Middle frontal gyrus (tissue), 1 donor: Measurements from ENCODE around the gene IER3IP1.
A peak's percentile ranks its signal among the peaks of the same experiment; 100 is the strongest.
"Not testable (repeated sequence)": the region's sequence is repeated elsewhere in the genome, so short reads cannot be mapped to it uniquely, and the experiment has no call there.

Source experiments
- DNase-seq: peaks from one replicate; pipeline ENCODE4 v3.0.0-alpha.2; 2015; ENCODE audit warnings: low spot score; ENCODE audit errors: extremely low spot score

The IER3IP1 gene

DNA sequence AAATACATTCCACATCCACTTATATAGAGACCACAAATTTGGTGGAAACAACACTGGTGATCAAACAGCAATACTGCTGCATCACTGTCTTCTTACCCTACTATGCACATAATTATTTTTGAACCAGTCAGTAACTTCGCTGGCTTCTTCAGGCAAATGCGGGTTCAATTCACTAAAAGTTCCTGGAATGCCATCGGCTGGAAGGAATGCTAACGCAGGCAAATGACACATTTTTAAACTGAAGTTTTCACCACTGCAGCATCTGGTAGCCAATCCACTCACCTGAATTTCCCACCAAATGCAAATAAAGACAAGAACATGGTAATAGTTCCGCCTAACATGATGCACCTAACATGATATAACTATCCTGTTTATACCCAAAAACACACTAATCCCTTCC is 15.9 kb downstream of the IER3IP1 start:
- DNase-seq, result no peak

DNA sequence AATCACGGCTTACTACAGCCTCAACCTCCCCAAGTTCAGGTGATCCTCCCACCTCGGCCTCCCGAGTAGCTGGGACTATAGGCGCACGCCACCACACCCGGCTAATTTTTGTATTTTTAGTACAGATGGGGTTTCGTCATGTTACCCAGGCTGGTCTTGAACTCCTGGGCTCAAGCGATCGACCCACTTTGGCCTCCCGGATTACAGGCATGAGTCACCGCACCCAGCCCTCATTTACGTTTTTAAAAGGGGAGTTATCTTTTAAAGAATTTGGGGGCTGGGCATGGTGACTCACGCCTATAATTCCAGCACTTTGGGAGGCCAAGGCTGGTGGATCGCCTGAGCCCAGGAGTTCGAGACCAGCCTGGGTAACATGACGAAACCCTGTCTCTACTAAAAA is 17.8 kb downstream of the IER3IP1 start:
- DNase-seq, result not testable (repeated sequence)

DNA sequence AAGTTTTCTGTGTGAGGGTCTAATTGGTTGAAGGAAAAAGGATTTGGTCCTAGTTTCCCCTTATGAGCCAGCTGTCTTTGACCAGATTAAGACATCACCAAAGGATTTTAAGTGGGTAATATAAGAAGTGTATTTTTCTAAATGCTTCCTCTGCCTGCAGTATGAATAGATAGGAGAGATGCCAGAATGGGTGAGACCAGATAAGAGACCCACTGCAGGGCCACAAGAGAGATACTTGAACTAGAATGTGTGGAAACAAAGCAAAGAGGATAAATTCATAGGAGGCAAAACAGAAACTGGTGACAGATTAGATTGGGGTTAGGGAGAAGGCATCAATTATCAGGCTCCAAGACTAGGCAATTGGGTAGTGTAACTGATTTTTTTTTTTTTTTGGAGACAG is 24.7 kb downstream of the IER3IP1 start:
- DNase-seq, result no peak

DNA sequence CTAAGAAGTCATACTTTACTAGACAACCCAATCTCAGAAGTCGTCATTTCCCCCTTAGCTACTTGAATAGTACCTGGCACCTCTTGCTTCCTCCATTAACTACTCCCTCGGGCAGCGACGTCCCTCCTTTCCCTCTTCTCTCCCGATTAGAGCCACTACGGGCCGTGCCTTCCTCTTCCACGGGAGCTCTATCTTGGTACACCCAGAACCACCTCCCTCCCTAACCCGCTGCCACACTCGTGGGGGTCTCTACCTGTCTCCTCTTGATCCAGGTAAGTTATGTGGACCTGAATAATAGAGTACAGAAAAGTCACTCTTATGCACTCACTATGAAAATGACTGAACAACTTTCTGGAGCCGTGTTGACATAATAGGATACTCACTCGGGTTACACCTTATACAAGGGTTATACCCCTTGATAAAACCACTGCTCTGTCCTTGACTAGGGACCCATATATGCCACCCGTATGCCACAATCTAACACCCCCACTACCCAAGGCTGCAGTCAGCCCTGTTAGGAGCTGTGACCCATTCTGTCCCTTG is 25.3 kb downstream of the IER3IP1 start:
- DNase-seq, result no peak

DNA sequence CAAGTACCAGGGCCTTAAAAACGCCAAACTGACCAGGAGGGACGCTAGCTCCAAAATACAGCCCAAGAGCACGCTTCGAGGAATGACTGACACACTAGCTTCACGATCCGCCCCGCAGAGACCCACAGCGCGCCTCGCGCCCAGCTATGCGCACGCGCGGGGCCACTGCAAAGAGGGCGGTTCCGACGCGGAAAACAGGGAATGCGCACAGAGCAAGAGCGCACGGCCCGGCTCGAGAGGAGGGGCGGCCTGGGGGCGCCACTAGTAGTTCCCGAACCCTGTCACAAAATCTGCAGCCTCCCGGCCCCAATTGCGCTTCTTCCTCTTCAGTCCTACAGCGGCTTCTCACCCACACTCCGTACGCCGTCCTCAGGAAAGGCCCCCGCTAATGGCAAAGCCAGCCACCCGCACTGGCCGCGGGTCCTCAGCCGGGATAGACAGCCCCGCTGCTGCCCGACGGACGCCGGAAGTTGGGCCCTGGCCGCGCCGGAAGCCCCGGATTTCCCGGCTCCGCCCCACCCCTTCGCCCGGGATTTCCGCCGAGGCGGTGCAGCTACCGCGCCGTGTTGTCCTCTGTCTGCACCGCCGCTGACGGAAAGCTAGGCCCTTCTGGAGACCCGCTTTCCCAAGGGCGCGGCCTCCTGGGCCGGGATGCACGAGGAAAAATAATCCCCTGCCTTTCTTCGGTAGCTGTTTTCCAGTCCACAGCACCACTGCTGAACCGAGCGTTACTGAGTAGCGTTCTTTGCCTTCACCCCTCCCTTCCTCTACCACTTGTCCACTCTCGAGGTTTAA is 25.9 kb downstream of the IER3IP1 start, which contains the start of gene HDHD2:
HDHD2 (minus strand) TSS at position 472 of the 795 bp plus-strand sequence. CDS start 14,061 bp downstream, outside the sequence.
- peak; percentile 77 for DNase-seq

- DNase-seq, result no peak
Observed at GRCh38 chr18:47149457-47150028, 26.6 kb downstream of the IER3IP1 start.

- DNase-seq, result no peak
Observed at GRCh38 chr18:47146206-47146605, 30.0 kb downstream of the IER3IP1 start.

- no peak for DNase-seq
Observed at GRCh38 chr18:47143899-47144485, 32.2 kb downstream of the IER3IP1 start.

DNA sequence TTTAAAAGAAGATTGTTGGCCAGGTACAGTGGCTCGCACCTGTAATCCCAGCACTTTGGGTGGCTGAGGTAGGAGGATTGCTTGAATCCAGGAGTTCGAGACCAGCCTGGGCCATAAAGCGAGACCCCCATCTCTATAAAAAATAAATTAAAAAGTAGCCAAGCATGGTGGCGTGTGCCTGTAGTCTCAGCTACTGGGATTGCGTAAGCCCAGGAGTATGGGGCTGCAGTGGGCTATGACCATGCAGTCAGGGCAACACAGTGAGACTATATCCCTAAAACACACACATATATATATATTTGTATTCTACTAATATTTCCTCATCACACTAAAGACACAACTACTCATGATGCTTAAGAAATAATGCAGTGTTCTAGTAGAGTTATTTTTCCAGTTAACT is 33.0 kb downstream of the IER3IP1 start:
- DNase-seq, result no peak

DNA sequence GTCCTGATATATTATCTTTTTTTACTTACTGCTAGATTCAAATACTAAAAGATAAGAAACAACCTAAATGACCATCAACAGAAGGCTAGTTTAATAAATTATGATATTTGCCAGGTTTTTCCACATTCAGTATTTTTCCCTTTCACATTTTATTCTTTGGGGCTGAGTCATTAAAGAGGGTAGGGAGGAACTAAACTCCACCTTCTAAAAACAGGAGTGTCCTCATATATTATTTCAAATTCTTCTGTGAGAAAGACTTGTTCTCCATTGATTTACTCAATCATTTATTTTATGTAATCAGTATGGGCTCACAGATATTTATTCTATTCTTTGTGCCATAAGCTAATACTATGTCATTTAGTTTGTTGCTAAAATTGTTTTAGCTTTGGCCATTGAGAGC is 34.9 kb downstream of the IER3IP1 start:
- no peak for DNase-seq

GRCh38 chr18:47121146-47121545 is 55.0 kb downstream of the IER3IP1 start:
- no peak for DNase-seq

DNA sequence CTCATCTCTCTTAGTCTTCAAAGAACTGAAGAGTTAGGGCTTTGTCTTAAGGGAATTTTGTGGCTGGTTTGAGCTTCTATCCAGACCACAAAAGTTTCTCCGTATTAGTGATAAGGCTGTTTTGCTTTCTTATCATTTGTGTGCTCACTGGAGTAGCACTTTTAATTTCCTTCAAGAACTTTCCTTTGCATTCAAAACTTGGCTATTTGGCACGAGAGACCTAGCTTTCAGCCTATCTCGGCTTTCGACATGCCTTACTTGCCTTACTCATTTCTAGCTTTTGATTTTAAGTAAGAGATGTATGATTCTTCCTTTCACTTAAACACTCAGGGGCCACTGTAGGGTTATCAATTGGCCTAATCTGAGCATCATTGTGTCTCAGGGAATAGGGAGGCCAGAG is 55.7 kb downstream of the IER3IP1 start:
- no peak for DNase-seq

GRCh38 chr18:47118981-47119380 is 57.2 kb downstream of the IER3IP1 start:
- no peak for DNase-seq

- DNase-seq, result no peak
Observed at GRCh38 chr18:47115205-47115604, 61.0 kb downstream of the IER3IP1 start.

GRCh38 chr18:47113796-47114540 is 62.2 kb downstream of the IER3IP1 start:
- DNase-seq, result no peak

DNA sequence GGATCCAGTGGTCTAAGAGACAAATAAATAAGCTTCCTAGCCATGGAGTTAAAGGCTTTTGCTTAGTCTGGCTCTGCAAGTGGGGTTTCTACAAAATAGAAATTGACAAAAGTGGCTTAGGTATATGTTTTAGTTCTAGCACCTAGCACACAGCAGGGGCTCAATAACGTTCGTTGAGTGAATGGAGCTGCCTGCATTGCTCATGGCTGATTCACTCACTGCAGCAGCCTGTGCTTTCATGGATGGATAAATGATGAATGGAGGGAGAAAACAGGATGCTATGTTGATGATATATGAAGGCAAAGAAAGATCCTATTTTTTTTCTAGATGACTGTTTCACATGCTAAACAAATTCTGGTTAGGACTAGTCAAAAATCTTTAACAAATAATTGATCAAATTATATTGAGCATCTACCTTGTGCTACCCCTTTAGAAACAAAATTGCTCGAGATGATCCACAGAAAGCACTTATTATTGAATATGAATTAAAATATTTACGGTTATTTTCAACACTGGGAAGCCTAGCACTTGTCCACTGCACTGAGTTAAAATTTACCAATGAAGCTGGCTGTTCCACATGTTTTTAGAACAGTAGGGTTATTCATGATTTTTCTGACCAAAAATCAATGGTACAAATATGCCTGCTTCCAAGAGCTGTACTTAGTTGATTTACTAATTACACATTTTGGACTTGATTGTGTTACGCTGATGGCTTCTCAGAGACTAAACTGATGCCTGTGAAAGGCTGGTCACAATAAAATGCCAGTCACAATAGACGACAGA is 65.5 kb downstream of the IER3IP1 start:
- DNase-seq, result no peak

DNA sequence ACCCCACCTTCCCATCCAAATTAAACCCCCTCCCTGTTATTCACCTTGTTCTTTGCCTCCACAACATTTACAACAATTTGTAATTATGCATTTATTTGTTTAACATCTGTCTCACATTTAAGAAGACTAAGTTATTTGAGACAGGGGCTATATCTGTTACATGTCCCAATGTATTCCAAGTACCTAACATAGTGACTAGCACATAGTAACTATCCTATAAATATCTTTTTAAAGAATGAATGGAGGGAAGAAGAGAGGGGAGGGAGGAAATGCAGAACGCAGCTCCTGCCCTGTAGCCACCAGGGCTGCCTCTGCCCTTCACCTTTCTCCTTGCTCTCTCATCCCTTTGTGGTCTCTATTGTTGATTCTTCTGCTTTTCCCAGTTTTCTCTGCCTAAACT is 66.4 kb downstream of the IER3IP1 start:
- no peak for DNase-seq

- DNase-seq, result no peak
Observed at GRCh38 chr18:47108998-47109405, 67.2 kb downstream of the IER3IP1 start.

GRCh38 chr18:47108373-47108772 is 67.8 kb downstream of the IER3IP1 start:
- DNase-seq, result no peak
